Measurements from ENCODE around the gene ANKS1B.

DNA sequence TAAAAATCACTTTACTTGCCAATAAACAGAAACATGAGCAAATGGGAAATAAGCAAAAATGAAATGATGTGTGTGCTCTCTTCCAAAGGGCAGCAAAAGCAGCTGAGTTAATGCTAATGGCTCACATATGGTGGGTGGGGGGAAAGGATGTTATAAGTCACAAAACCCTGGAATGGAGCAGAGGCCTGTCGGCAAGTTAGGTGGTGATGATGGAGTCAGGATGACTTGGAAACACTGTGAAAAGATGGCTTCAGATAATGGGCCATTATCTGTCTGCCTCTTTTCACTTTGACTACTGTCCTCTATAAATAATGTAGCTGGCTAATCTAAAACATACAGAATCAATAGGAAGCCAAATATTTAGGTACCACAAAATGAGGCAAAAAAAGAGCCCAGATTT, 1111.0 kb downstream of the ANKS1B start:
- TF ChIP-seq, protein P1, sequence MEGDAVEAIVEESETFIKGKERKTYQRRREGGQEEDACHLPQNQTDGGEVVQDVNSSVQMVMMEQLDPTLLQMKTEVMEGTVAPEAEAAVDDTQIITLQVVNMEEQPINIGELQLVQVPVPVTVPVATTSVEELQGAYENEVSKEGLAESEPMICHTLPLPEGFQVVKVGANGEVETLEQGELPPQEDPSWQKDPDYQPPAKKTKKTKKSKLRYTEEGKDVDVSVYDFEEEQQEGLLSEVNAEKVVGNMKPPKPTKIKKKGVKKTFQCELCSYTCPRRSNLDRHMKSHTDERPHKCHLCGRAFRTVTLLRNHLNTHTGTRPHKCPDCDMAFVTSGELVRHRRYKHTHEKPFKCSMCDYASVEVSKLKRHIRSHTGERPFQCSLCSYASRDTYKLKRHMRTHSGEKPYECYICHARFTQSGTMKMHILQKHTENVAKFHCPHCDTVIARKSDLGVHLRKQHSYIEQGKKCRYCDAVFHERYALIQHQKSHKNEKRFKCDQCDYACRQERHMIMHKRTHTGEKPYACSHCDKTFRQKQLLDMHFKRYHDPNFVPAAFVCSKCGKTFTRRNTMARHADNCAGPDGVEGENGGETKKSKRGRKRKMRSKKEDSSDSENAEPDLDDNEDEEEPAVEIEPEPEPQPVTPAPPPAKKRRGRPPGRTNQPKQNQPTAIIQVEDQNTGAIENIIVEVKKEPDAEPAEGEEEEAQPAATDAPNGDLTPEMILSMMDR (IDR thresholded peaks at IDR 0.05) = no peak
- TF ChIP-seq POLR2A (IDR thresholded peaks at IDR 0.05) = no peak

All from thyroid gland (tissue), 4 donors.